Esophagus (tissue), 2 donors: Measurements from ENCODE around the gene PERP. TPM values are rescaled to one million over a fixed set of nuclear protein-coding genes. Genes with fewer than 3 reads are reported as not detected.
A peak's percentile ranks its signal among the peaks of the same experiment; 100 is the strongest.
"Not testable (repeated sequence)": the region's sequence is repeated elsewhere in the genome, so short reads cannot be mapped to it uniquely, and the experiment has no call there.

Experiments used
- H3K27ac ChIP-seq, 2 donors: one replicate each; pipeline ENCODE4 v1.5.1; 2013; ENCODE audit warnings: low read depth in 2 of 2, mild to moderate bottlenecking in 2 of 2, inconsistent platforms in 1 of 2, low read length in 1 of 2, moderate library complexity in 1 of 2
- H3K27me3 ChIP-seq, 2 donors: one replicate each; pipeline ENCODE4 v1.6.1; 2013; ENCODE audit warnings: low read length in 2 of 2, control low read depth in 1 of 2, mild to moderate bottlenecking in 1 of 2; ENCODE audit not compliant: insufficient read depth in 2 of 2, control insufficient read depth in 1 of 2
- H3K36me3 ChIP-seq, 2 donors: one replicate each; pipeline ENCODE4 v1.6.1; 2013; ENCODE audit warnings: low read length in 1 of 2; ENCODE audit not compliant: control insufficient read depth in 2 of 2, insufficient read depth in 2 of 2
- H3K4me1 ChIP-seq, 2 donors: one replicate each; pipeline ENCODE4 v1.6.1; 2013; ENCODE audit warnings: low read length in 1 of 2; ENCODE audit not compliant: control insufficient read depth in 2 of 2, insufficient read depth in 2 of 2
- H3K4me3 ChIP-seq, 2 donors: one replicate each; pipeline ENCODE4 v1.5.1; 2013; ENCODE audit warnings: low read length in 2 of 2, mild to moderate bottlenecking in 2 of 2, low read depth in 1 of 2, moderate library complexity in 1 of 2
- H3K9me3 ChIP-seq, 2 donors: one replicate each; pipeline ENCODE4 v1.6.1; 2013; ENCODE audit warnings: mild to moderate bottlenecking in 2 of 2, low read depth in 1 of 2, low read length in 1 of 2, moderate library complexity in 1 of 2; ENCODE audit not compliant: control insufficient read depth in 2 of 2, insufficient read depth in 1 of 2
- WGBS, 2 donors: extraction: QIAGEN DNeasy Blood & Tissue Kit; methylation state at CpG; one replicate each; pipeline ENCODE4 v1.1.7; 2013; 5-methylcytosine and 5-hydroxymethylcytosine counted together
- polyA plus RNA-seq, 2 donors: library from polyadenylated mRNA; stranded (reverse); fragments of 200-250 nt; gene quantifications; one replicate each; pipeline ENCODE4 v1.2.3, GENCODE V29; 2013
- donor health status: healthy with polysubstance abuse.
- donor health status: Bipolar disorder and iron deficiency.

Gene PERP
- polyA plus RNA-seq, 2 donors = 680 to 740 TPM

- Histone ChIP-seq H3K9me3 (no peaks in the 10 kb centered on the region), H3K27me3 (no peaks in the 10 kb centered on the region), H3K4me1 (peaks cover 2 to 6% of the 10 kb centered on the region in 2 donors), H3K4me3 (no peak overlapping the region), H3K36me3 (peaks cover 3 to 15% of the 10 kb centered on the region in 2 donors), H3K27ac (no peak overlapping the region)
- 61 to 64% methylated on average over 4 of the region's 4 CpGs for WGBS, 2 donors
These were observed 14.5 kb downstream of the PERP start for GRCh38 chr6:138092686-138093085.

- H3K9me3 ChIP-seq = no peaks in the 10 kb centered on the region
- peaks cover 3 to 7% of the 10 kb centered on the region in 2 donors for H3K36me3 ChIP-seq
- H3K27me3 ChIP-seq = no peaks in the 10 kb centered on the region
- peaks cover 2 to 6% of the 10 kb centered on the region in 2 donors for H3K4me1 ChIP-seq
- H3K4me3 ChIP-seq = no peak overlapping the region
- H3K27ac ChIP-seq = peak overlapping the region; percentile 68 to 87
These were observed 17.9 kb downstream of the PERP start for GRCh38 chr6:138089325-138089724.

DNA sequence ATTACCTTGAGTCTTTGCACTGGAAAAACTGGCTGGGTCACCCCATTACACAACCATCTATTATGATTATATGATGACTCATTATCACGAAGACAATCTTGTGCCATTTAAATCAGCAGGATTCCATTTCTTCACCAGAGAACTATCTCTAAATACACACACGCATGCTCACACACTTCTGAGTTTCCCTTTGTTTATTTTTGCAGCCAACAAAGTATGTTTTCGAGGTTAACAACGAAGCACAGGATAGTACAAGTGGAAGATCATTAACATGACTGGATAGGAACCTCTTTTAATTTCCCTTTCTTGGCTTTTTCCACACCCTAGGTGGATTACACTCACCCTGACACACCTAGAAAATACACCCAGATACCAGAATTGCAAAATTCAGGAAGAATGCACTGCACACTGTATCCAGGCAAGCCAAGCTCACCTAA is 18.9 kb downstream of the PERP start:
- Histone ChIP-seq H3K4me3 (no peak overlapping the region), H3K27ac (peak overlapping the region; percentile 80 to 87), H3K36me3 (peaks cover 3 to 7% of the 10 kb centered on the region in 2 donors), H3K27me3 (no peaks in the 10 kb centered on the region), H3K9me3 (no peaks in the 10 kb centered on the region), H3K4me1 (peaks cover 2 to 6% of the 10 kb centered on the region in 2 donors)
- WGBS, 2 donors = 17 to 32% methylated on average over 4 of the region's 4 CpGs

DNA sequence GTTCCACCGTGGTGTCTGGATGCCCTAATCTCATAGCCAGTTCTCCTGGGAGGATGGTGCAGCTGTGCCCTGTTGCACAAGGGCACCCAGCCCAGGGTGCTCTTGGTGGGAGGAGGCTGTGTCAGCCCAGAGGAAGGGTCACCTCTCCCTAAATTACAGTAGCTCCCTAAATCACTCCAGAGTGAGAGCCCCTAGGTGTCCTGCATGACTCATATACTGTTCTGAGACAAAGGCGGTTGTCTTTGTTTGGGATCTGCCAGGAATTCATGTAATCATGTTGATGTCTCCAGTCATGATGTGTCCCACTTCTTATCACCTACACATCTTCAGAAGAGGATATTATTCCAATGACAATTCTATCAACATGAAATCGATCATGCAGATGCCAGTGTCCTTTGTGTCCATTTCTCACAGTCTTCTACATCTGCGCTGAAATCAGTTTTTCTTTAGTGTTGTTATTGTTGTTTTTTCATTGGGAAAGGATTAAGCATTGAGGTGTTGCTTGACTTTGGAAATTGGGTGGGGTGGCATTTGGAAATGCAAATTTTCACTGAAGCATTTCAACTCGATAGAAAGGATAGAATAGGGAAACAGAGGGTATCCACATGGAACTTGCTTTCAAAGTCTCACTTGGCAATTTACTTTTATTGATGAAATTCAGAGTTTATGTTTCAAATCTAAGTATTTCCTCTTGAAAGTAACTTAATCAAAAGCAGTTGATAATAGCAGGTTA is 19.5 kb downstream of the PERP start:
- Histone ChIP-seq H3K4me1 (peaks cover 2 to 6% of the 10 kb centered on the region in 2 donors), H3K36me3 (peaks cover 3 to 7% of the 10 kb centered on the region in 2 donors), H3K27me3 (no peaks in the 10 kb centered on the region), H3K27ac (peak overlapping the region; percentile 66 to 96), H3K9me3 (no peaks in the 10 kb centered on the region), H3K4me3 (no peak overlapping the region)
- 57 to 59% methylated on average over 5 of the region's 5 CpGs for WGBS, 2 donors

- Histone ChIP-seq H3K27ac (peak overlapping the region; percentile 81 to 89), H3K4me1 (peaks cover 0 to 4% of the 10 kb centered on the region in 2 donors), H3K36me3 (peaks cover 0 to 4% of the 10 kb centered on the region in 2 donors), H3K27me3 (no peaks in the 10 kb centered on the region), H3K9me3 (no peaks in the 10 kb centered on the region), H3K4me3 (no peak overlapping the region)
- 35 to 37% methylated on average over 5 of the region's 5 CpGs for WGBS, 2 donors
These were observed 20.5 kb downstream of the PERP start for GRCh38 chr6:138086573-138087196.

DNA sequence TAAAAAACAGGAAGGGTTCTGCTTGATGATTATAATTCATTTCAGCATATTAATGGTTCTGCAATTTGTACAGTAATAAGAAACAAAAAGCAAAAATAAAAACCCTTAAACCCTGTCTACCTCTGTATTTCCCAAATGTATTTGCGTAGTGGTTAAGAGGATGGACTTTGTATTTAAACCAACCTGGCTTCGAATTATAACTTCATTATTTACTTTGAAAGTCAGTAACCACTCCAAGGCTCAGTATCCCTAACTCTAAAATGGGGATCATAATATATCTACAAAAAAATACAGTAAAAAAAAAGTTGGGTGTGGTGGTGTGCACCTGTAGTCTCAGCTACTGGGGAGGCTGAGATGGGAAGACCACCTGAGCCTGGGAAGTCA is 21.4 kb downstream of the PERP start:
- H3K4me1 ChIP-seq = peaks cover 0 to 4% of the 10 kb centered on the region in 2 donors
- 86 to 90% methylated on average over 2 of the region's 2 CpGs for WGBS, 2 donors
- H3K9me3 ChIP-seq = no peaks in the 10 kb centered on the region
- no peak overlapping the region for H3K27ac ChIP-seq
- H3K27me3 ChIP-seq = no peaks in the 10 kb centered on the region
- H3K36me3 ChIP-seq = peaks cover 0 to 4% of the 10 kb centered on the region in 2 donors
- no peak overlapping the region for H3K4me3 ChIP-seq

GRCh38 chr6:138084904-138085838 is 22.0 kb downstream of the PERP start:
- no peaks in the 10 kb centered on the region for H3K27me3 ChIP-seq
- no peaks in the 10 kb centered on the region for H3K9me3 ChIP-seq
- H3K4me1 ChIP-seq = peaks cover 0 to 4% of the 10 kb centered on the region in 2 donors
- WGBS, 2 donors = 79 to 82% methylated on average over 10 of the region's 10 CpGs
- no peak overlapping the region for H3K4me3 ChIP-seq
- peaks cover 0 to 2% of the 10 kb centered on the region in 2 donors for H3K36me3 ChIP-seq
- no peak overlapping the region for H3K27ac ChIP-seq

DNA sequence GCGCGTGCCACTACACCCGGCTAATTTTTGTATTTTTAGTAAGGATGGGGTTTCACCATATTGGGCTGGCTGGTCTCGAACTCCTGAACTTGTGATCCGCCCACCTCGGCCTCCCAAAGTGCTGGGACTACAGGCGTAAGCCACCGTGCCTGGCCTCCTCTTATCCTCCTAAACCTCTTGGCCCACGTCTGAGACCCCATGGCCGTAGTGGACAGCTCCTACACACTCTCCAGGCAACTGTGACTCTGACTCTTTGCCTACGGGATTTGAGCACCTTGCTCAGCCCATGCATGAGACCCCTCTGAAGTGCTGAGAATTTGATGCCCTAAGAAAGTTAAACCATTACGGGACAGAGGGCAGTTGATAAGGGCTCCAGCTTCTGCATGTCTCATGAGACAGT is 25.0 kb downstream of the PERP start:
- H3K27me3 ChIP-seq = no peaks in the 10 kb centered on the region
- H3K36me3 ChIP-seq = no peaks in the 10 kb centered on the region
- H3K27ac ChIP-seq = no peak overlapping the region
- WGBS, 2 donors = 92 to 94% methylated on average over 12 of the region's 12 CpGs
- H3K9me3 ChIP-seq = no peaks in the 10 kb centered on the region
- H3K4me3 ChIP-seq = no peak overlapping the region
- H3K4me1 ChIP-seq = no peaks in the 10 kb centered on the region

DNA sequence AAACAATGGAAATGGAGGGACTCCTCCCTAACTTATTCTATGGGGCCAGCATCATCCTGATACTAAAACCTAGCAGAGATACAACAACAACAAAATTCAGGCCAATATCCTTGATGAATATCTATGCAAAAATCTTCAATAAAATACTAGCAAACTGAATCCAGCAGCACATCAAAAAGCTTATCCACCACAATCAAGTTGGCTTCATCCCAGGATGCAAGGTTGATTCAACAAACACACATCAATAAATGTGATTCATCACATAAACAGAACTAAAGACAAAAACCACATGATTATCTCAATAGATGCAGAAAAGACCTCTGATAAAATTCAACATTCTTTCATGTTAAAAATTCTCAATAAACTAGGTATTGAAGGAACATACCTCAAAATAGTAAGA is 27.7 kb downstream of the PERP start:
- H3K4me3 ChIP-seq, H3K36me3 ChIP-seq, H3K27ac ChIP-seq, H3K4me1 ChIP-seq, H3K9me3 ChIP-seq, H3K27me3 ChIP-seq: not testable (repeated sequence)
